Stimulated activated naive CD8-positive, alpha-beta T cell treated with anti-CD3 and anti-CD28 coated beads, Interleukin-15, Interleukin-2, amounts not matched to agents 100 ng/mL and 50 ng/mL, for 24 hours (primary cell): Measurements from ENCODE around the gene UBAP1.
"Not testable (repeated sequence)": the region's sequence is repeated elsewhere in the genome, so short reads cannot be mapped to it uniquely, and the experiment has no call there.

Experiments used
- H3K27ac Mint-ChIP-seq: one replicate; pipeline ENCODE4 v1.8.0; 2021; ENCODE audit warnings: mild to moderate bottlenecking, mixed read lengths
- H3K27me3 Mint-ChIP-seq: one replicate; pipeline ENCODE4 v1.8.0; 2021; ENCODE audit warnings: mixed read lengths
- H3K36me3 Mint-ChIP-seq: one replicate; pipeline ENCODE4 v1.8.0; 2021; ENCODE audit warnings: low read depth, mixed read lengths
- H3K4me1 Mint-ChIP-seq: one replicate; pipeline ENCODE4 v1.8.0; 2021; ENCODE audit warnings: low read depth, mixed read lengths
- H3K4me3 Mint-ChIP-seq: one replicate; pipeline ENCODE4 v1.8.0; 2021; ENCODE audit warnings: mild to moderate bottlenecking, mixed read lengths
- H3K9me3 Mint-ChIP-seq: one replicate; pipeline ENCODE4 v1.8.0; 2021; ENCODE audit warnings: mixed read lengths

UBAP1 gene

DNA sequence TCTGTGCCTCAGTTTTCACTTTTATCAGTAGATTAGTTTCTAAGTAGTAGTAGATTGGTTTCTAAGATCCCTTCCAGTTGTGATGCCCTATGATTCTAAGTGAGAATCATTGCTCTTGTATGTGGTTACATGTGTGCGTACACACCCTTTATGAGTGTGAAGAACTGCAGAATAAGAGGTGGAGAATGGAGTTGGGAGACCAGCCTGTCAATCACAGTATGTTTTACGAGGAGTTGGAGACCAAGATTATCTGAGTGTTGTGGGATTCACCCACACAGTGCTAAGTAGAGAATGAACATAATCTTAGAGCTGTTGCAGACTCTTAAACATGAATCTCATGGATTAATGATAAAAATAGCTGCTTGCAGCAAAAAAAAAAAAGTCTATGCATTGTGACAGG is 112.6 kb downstream of the UBAP1 start:
- Mint-ChIP-seq H3K4me1 (no peaks in the 10 kb centered on the region), H3K4me3 (no peak overlapping the region), H3K36me3 (peaks cover 13% of the 10 kb centered on the region), H3K9me3 (no peaks in the 10 kb centered on the region), H3K27me3 (no peaks in the 10 kb centered on the region), H3K27ac (no peak overlapping the region)

DNA sequence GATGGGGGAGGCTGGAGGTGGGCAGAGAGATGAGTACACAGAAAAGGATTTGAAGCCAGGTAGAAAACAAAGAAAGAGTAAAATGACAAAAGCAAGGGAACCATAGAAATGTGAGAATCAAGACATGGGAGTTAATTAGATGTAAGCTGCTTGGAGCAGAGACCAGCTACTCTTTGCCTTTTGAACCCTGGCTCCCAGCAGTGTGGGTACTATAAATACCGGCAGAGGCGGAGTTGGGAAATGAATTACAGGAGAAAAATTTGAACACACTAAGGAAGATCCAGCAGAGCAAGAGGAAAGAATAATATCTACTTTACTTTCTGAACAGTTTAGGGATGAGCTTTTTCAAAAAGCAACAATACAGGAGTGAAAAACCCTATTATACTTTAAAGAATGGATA is 113.7 kb downstream of the UBAP1 start:
- no peaks in the 10 kb centered on the region for H3K27me3 Mint-ChIP-seq
- H3K27ac Mint-ChIP-seq: no peak overlapping the region
- no peaks in the 10 kb centered on the region for H3K9me3 Mint-ChIP-seq
- H3K4me3 Mint-ChIP-seq: no peak overlapping the region
- H3K4me1 Mint-ChIP-seq: no peaks in the 10 kb centered on the region
- H3K36me3 Mint-ChIP-seq: peaks cover 9% of the 10 kb centered on the region

DNA sequence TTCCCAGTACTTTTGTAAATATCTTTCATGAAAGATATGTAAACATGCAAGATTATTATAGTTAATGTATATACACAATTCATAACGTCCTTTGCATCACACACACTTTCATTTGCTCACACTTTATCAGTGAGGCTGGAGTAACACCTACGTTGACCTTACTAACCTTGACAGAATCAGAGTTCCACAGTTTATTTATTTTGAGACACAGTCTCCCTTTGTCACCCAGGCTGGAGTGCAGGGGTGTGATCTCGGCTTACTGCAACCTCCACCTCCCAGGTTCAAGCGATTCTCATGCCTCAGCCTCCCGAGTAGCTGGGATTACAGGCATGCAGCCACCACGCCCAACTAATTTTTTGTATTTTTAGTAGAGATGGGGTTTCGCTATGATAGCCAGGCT is 122.2 kb downstream of the UBAP1 start:
- not testable (repeated sequence) for H3K36me3 Mint-ChIP-seq, H3K9me3 Mint-ChIP-seq, H3K27me3 Mint-ChIP-seq, H3K27ac Mint-ChIP-seq, H3K4me3 Mint-ChIP-seq, H3K4me1 Mint-ChIP-seq
